GM10266 (cell line): Measurements from ENCODE around the gene SPOCK1.

Experiments
- DNase-seq: peaks from one replicate; pipeline ENCODE4 v3.0.0; 2012; ENCODE audit errors: extremely low spot score
- CTCF ChIP-seq: IDR thresholded peaks from 2 replicates; pipeline ENCODE4 v1.5.1; 2012; ENCODE audit warnings: mild to moderate bottlenecking, low read depth; ENCODE audit not compliant: control insufficient read depth, insufficient read depth; ENCODE audit errors: missing control alignments

Gene SPOCK1

DNA sequence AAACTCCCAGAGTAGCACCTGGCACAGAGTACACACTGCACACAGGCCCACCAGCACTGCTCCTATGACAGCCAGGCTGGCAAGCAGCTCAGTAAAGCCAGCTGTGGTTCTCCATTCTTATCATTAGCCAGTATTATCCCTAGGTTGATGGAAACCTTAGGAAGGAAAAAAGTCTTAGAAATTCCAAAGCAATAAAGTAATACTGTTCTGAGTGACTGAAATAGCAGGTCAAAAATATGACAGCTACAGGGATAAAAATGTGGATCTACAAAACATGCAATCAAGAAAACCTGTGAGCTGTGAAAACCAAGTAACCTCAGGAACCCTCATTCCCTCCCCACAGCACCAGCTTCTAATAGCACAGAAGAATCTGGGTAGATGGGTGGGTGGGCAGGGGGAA lies 403.5 kb downstream of the SPOCK1 start:
- TF ChIP-seq CTCF: no peak
- no peak for DNase-seq

DNA sequence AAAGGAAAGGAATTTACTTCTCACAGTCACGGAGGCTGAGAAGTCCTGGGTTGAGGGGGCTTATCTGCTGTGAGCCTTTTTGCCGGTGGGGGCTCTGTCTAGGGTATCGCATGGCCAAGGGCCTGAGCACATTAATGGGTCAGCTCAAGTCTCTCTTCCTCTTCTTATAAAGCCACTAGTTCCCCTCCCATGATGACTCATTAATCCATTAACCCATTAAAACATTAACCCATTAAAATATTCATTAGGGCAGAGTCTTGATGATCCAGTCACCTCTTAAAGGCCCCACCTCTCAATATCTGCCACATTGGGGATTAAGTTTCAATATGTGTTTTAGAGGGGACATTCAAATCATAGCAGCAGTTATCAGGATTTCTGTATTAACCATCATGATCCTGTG lies 406.3 kb downstream of the SPOCK1 start:
- no peak for DNase-seq
- no peak for TF ChIP-seq CTCF

DNA sequence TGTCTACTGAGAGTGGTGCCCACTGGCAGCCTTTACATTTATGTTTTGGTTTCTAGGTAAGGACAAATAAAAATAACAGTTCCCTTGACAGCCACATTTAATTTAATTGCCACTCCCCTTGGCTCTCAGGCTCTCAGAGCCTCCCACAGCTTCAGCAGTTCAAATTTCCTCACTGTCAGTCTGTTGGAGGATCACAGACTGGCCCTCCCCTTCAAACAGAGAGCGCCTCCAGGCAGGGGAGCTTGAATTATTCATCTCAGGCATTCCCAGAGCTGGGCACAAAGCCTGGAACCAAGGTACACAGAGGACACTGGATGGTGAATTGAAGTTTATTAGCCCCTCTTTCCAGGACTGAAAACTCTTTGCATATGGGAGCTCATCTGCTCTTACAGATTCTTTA lies 407.7 kb downstream of the SPOCK1 start:
- no peak for DNase-seq

DNA sequence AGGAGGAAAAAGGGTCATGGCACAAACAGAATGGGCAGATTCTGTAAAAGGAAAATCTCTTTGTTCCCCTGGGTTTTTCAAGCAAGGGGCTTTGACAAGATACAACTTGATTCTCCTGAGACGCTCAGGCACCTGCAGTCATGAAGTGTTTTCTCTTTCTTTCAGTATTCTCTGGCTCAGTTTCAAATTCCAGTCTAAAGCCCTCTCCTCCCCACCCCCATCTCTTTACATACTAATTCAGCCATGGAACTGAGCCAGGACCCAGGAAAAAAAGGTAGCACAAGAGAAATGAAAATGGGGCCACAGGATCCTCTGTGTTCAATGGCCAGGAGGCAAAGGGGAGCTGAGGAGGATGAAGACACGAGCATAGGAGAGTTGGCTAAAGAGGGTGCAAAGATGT lies 408.4 kb downstream of the SPOCK1 start:
- TF ChIP-seq CTCF: no peak
- DNase-seq: no peak

More for the DNA sequence above, 407.7 kb downstream of the SPOCK1 start:
- TF ChIP-seq CTCF: no peak

GRCh38 chr5:137090151-137090550 lies 409.0 kb downstream of the SPOCK1 start:
- no peak for TF ChIP-seq CTCF

DNA sequence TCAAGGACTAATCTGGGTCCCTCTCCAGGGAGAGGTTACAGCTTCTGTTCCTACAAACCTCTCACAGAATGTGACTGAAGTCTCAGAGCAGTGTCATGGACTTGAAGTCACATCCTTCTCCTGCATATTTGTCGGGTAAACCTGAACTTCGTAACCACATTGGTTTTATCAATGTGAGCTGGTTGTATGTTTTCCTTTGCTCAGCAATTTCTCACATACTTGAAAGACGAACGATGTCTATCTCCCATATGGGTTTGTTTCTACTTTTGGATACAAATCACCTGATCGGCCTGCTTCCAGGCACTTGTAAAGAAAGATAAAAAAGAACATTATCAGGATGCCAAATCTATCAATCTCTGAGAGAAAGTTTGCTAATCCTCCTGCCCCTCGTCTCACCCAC lies 411.0 kb downstream of the SPOCK1 start:
- TF ChIP-seq CTCF: no peak
- no peak for DNase-seq

More at GRCh38 chr5:137090151-137090550, 409.0 kb downstream of the SPOCK1 start:
- DNase-seq: no peak

GRCh38 chr5:137086342-137086741 lies 412.8 kb downstream of the SPOCK1 start:
- no peak for TF ChIP-seq CTCF
- DNase-seq: no peak
